Measurements from ENCODE around the gene DOCK4. TPM values are rescaled to one million over a fixed set of nuclear protein-coding genes. Genes with fewer than 3 reads are reported as not detected.

The DOCK4 gene
- total RNA-seq, 1 experiment from 2014 or later, result 31.4 TPM

DNA sequence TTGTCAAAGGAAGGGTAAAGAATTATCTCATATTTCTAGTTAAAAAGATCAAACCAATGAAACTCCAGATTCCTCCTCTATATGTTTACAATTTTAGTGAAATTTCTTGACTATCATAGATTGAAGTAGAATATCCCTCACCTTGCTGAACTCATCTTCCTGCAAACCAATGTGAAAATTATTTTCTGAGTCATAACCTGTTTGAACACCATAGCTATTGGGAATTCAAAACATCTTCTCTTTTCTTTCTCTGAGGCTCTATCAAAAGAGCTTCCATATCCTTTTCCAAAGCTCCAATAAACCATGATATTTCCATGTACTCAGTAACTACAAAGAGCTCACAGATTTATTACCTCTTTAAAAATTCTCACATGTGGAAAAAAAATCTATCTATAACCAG lies 134.3 kb downstream of the DOCK4 start:
- H3K36me3 Mint-ChIP-seq (ENCODE audit: insufficient read depth, unreplicated experiment), result no peaks in the 10 kb centered on the region
- H3K4me3 Mint-ChIP-seq (ENCODE audit: unreplicated experiment), result no peak overlapping the region
- peaks cover 21% of the 10 kb centered on the region for H3K4me1 Mint-ChIP-seq (ENCODE audit: insufficient read depth, unreplicated experiment)
- no peak overlapping the region for H3K27ac Mint-ChIP-seq (ENCODE audit: low read depth, unreplicated experiment)
- H3K9me3 Mint-ChIP-seq (ENCODE audit: unreplicated experiment), result peaks cover 8% of the 10 kb centered on the region
- TF ChIP-seq, protein P1, sequence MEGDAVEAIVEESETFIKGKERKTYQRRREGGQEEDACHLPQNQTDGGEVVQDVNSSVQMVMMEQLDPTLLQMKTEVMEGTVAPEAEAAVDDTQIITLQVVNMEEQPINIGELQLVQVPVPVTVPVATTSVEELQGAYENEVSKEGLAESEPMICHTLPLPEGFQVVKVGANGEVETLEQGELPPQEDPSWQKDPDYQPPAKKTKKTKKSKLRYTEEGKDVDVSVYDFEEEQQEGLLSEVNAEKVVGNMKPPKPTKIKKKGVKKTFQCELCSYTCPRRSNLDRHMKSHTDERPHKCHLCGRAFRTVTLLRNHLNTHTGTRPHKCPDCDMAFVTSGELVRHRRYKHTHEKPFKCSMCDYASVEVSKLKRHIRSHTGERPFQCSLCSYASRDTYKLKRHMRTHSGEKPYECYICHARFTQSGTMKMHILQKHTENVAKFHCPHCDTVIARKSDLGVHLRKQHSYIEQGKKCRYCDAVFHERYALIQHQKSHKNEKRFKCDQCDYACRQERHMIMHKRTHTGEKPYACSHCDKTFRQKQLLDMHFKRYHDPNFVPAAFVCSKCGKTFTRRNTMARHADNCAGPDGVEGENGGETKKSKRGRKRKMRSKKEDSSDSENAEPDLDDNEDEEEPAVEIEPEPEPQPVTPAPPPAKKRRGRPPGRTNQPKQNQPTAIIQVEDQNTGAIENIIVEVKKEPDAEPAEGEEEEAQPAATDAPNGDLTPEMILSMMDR (IDR thresholded peaks at IDR 0.05; ENCODE audit: unreplicated experiment), result no peak
- no peak for DNase-seq (ENCODE audit: unreplicated experiment)
- CTCF ChIA-PET, result interaction anchor here (0.9 kb wide), 1 partner anchor 52 kb away, joined by 3 read pairs; no protein-coding TSS in a partner anchor
- POLR2A ChIA-PET, result interaction anchor here (1.1 to 3.6 kb wide), 4 partner anchors 8 to 135 kb away, joined by 4 to 13 read pairs (median 5); partner anchors contain the start of genes DOCK4 and ZNF277
- H3K27me3 Mint-ChIP-seq (ENCODE audit: insufficient read depth, unreplicated experiment), result no peaks in the 10 kb centered on the region
- intact Hi-C loops (cut with micrococcal nuclease), result no loop called here
- no TSS peak for BruUV-seq (replicated peaks)

DNA sequence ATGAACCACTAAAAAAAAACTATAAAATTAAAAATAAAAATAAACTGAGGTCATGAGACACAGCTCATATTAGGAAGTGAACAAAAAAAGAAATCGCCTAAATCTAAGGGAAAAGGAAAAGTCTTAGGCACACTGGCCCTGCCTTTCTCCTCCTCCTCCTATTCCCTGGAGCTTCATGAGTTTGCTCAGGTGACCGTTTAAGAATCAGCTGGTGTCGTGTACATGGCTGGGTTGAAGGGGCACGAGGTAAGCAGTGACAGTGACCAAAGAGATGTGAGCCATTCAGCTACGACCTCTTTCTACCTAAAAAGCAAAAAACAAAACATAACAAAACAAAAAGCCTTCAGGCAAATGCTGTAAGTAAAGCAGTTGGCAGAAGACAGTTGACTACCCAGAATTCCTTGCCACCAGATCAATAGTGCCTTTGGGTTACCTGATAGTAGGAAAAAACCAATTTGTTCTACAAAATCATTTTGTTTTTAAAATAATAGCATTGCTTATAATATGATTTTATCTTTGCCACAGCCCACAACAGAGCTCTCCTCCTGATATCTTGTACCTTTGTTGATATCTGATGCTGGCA lies 135.4 kb downstream of the DOCK4 start:
- ChIA-PET CTCF (no interaction called here), POLR2A (interaction anchor here (0.6 to 3.6 kb wide), 4 partner anchors 9 to 111 kb away, joined by 3 to 13 read pairs (median 6); no protein-coding TSS in a partner anchor)
- Mint-ChIP-seq H3K4me3 (ENCODE audit: unreplicated experiment) (no peak overlapping the region), H3K9me3 (ENCODE audit: unreplicated experiment) (peaks cover 8% of the 10 kb centered on the region), H3K27ac (ENCODE audit: low read depth, unreplicated experiment) (no peak overlapping the region), H3K36me3 (ENCODE audit: insufficient read depth, unreplicated experiment) (no peaks in the 10 kb centered on the region), H3K27me3 (ENCODE audit: insufficient read depth, unreplicated experiment) (no peaks in the 10 kb centered on the region), H3K4me1 (ENCODE audit: insufficient read depth, unreplicated experiment) (peaks cover 21% of the 10 kb centered on the region)
- DNase-seq (ENCODE audit: unreplicated experiment), result no peak
- TF ChIP-seq, protein P1 (IDR thresholded peaks at IDR 0.05; ENCODE audit: unreplicated experiment), result no peak
- no TSS peak for BruUV-seq (replicated peaks)
- intact Hi-C loops (cut with micrococcal nuclease), result no loop called here

DNA sequence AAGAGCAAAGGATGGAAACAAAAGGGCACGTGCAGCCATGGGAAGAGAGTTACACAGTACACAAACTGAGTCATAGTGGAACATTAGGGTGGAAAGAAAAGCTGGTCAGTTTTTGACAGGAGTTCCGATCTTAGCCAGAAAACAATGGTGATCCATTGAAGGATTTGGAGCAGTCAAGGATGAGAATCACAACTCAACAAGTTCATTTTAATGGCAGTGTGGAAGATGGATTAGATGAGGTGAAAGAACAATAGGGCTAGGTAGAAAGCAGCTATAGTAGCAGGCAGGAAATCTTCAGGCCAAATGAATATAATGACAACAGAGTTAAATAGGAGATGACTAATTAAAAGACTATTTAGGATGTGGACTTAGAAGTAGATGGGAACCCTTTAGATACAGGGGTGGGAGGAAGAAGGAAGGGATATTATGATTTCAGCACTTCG lies 136.3 kb downstream of the DOCK4 start:
- peaks cover 5% of the 10 kb centered on the region for H3K9me3 Mint-ChIP-seq (ENCODE audit: unreplicated experiment)
- peaks cover 21% of the 10 kb centered on the region for H3K4me1 Mint-ChIP-seq (ENCODE audit: insufficient read depth, unreplicated experiment)
- no peak overlapping the region for H3K4me3 Mint-ChIP-seq (ENCODE audit: unreplicated experiment)
- POLR2A ChIA-PET, result interaction anchor here (0.6 to 3.6 kb wide), 4 partner anchors 10 to 112 kb away, joined by 3 to 13 read pairs (median 6); no protein-coding TSS in a partner anchor
- intact Hi-C loops (cut with micrococcal nuclease), result no loop called here
- no peaks in the 10 kb centered on the region for H3K36me3 Mint-ChIP-seq (ENCODE audit: insufficient read depth, unreplicated experiment)
- H3K27ac Mint-ChIP-seq (ENCODE audit: low read depth, unreplicated experiment), result no peak overlapping the region
- H3K27me3 Mint-ChIP-seq (ENCODE audit: insufficient read depth, unreplicated experiment), result no peaks in the 10 kb centered on the region
- BruUV-seq (replicated peaks), result no TSS peak
- peak; percentile 12 for DNase-seq (ENCODE audit: unreplicated experiment)
- CTCF ChIA-PET, result interaction anchor here (1.0 kb wide), 1 partner anchor 16 kb away, joined by 4 read pairs; no protein-coding TSS in a partner anchor
- TF ChIP-seq, protein P1 (IDR thresholded peaks at IDR 0.05; ENCODE audit: unreplicated experiment), result no peak

DNA sequence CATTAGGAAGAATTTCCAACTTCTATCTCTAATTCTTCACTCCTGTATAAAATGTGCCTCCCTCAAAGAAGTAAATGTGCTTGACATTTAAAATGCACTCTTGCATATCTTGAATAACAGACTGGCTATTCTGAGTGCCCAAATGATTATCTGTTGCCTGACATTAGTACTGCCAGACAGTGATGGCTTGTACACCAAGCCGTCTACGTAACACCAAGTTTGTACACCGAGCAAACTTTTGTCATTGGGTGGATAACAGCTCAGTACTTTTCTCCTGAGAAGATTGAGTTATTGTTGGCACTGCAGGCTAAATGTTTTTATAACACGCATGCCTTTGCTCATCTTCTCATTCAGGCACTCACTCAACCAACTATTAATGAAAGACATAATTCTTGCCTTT lies 137.2 kb downstream of the DOCK4 start:
- Mint-ChIP-seq H3K4me3 (ENCODE audit: unreplicated experiment) (no peak overlapping the region), H3K36me3 (ENCODE audit: insufficient read depth, unreplicated experiment) (no peaks in the 10 kb centered on the region), H3K27me3 (ENCODE audit: insufficient read depth, unreplicated experiment) (no peaks in the 10 kb centered on the region), H3K4me1 (ENCODE audit: insufficient read depth, unreplicated experiment) (peaks cover 21% of the 10 kb centered on the region), H3K27ac (ENCODE audit: low read depth, unreplicated experiment) (no peak overlapping the region), H3K9me3 (ENCODE audit: unreplicated experiment) (no peaks in the 10 kb centered on the region)
- intact Hi-C loops (cut with micrococcal nuclease), result no loop called here
- CTCF ChIA-PET, result no interaction called here
- POLR2A ChIA-PET, result interaction anchor here (3.6 kb wide), 1 partner anchor 11 kb away, joined by 13 read pairs; no protein-coding TSS in a partner anchor
- DNase-seq (ENCODE audit: unreplicated experiment), result no peak
- TF ChIP-seq, protein P1 (IDR thresholded peaks at IDR 0.05; ENCODE audit: unreplicated experiment), result no peak
- BruUV-seq (replicated peaks), result no TSS peak

All from MCF 10A (cell line).